ENCODE measurements around the gene PPP3CA. TPM values are rescaled to one million over a fixed set of nuclear protein-coding genes. Genes with fewer than 3 reads are reported as not detected.

Gene PPP3CA
- total and polyA plus RNA-seq, 2 of the 8 experiments (the other 6 are each of a cell fraction or from before 2014, with no cell fraction given), result 7.9 to 35.0 TPM

DNA sequence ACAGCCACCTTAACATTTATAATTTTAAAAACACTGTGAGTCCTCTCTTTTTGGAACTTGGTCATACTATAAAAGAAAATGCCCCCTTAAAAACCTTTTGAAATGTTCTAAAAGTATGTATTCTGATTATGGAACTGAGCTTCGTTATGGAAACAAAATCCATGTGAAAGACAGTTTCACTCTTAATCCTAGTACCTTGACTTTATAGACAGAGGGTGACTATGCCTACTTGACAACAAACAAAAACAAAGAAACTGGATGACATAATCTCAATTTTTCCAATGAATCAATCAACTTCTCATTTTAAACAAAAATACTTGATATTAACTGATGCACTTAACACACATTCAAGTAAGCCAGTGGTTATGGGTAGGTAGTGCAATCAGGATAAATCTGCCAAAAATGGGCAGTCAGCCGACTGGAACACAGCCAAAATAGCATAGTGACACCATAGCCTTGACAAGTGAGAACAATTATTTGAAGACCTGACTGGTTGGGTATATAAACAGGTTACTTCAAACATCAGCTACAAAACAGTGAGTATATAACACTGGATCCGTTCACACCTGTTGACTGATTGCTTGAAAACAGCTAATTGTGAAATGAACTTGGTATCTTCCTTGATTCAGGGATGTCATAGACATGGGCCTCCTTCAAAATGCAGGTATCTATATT lies 265.5 kb downstream of the PPP3CA start:
- H3K18ac ChIP-seq (ENCODE audit: extremely low read depth, low read length), result no peak overlapping the region
- H2BK12ac ChIP-seq (ENCODE audit: low read depth, low read length), result no peak overlapping the region
- H2BK15ac ChIP-seq (ENCODE audit: low read length), result no peak overlapping the region
- no peak overlapping the region for H2AK5ac ChIP-seq (ENCODE audit: low read depth, low read length)
- no peak overlapping the region for H3K4me3 ChIP-seq (ENCODE audit: extremely low read depth in 1 of 4, insufficient read depth in 2 of 4, low read depth in 3 of 4, low read length in 4 of 4)
- TF ChIP-seq E2F6 (IDR thresholded peaks at IDR 0.05) (no peak), TCF12 (IDR thresholded peaks at IDR 0.05; ENCODE audit: low read depth, low read length) (no peak), MAX (IDR thresholded peaks at IDR 0.05) (no peak), SP2 (IDR thresholded peaks at IDR 0.05; ENCODE audit: low read length) (no peak), CTBP2 (IDR thresholded peaks at IDR 0.05; ENCODE audit: borderline replicate concordance, insufficient read depth, insufficient read length, low read length) (no peak)
- H4K8ac ChIP-seq (ENCODE audit: extremely low read depth, insufficient read depth, low read length), result no peak overlapping the region
- H3K79me2 ChIP-seq (ENCODE audit: control insufficient read depth in 1 of 2, insufficient read depth in 2 of 2, low read length in 2 of 2), result no peaks in the 10 kb centered on the region
- 91% methylated on average over 3 of the region's 3 CpGs; no CpG with 5 or more reads in 1 of the 2 experiments for WGBS, 2 experiments (ENCODE audit: extremely low coverage in 1 of 2, insufficient coverage in 1 of 2, insufficient read length in 1 of 2, insufficient replicate concordance in 2 of 2, low coverage in 1 of 2, low lambda C conversion rate in 2 of 2, missing lambda C conversion rate in 1 of 2)
- H3K4me1 ChIP-seq (replicated peaks in 1 of 4; ENCODE audit: control insufficient read depth in 3 of 4, insufficient read depth in 4 of 4, low read length in 3 of 4), result no peaks in the 10 kb centered on the region
- no peak overlapping the region for H4K5ac ChIP-seq (ENCODE audit: insufficient read length, low read depth, low read length)
- no peak overlapping the region for H2BK5ac ChIP-seq (ENCODE audit: low read depth, low read length)
- no peak overlapping the region for H2BK20ac ChIP-seq (ENCODE audit: low read length)
- ChIA-PET CTCF (ENCODE audit: partially characterized antibody) (no interaction called here), POLR2A (ENCODE audit: partially characterized antibody) (no interaction called here)
- H3K9ac ChIP-seq (replicated peaks in 1 of 4; ENCODE audit: extremely low read depth in 1 of 4, low read depth in 3 of 4, low read length in 3 of 4), result no peak overlapping the region
- DNase-seq (ENCODE audit: low read depth in 1 of 2, low spot score in 2 of 2) (no peak), FAIRE-seq (no peak)
- H3K56ac ChIP-seq (replicated peaks; ENCODE audit: insufficient read length, low read depth, low read length), result no peak overlapping the region
- no peaks in the 10 kb centered on the region for H3K9me3 ChIP-seq (ENCODE audit: insufficient read depth in 2 of 2, low read depth in 1 of 2, low read length in 1 of 2)
- H3K23me2 ChIP-seq (ENCODE audit: low read depth, low read length), result peaks cover 2% of the 10 kb centered on the region; the same call in 1 of the 2 replicates
- no peaks in the 10 kb centered on the region for H3K27me3 ChIP-seq (replicated peaks in 1 of 4; ENCODE audit: control insufficient read depth in 3 of 4, extremely low read depth in 1 of 4, insufficient read depth in 3 of 4, low read length in 3 of 4)
- no peak overlapping the region for H3K4ac ChIP-seq (replicated peaks; ENCODE audit: insufficient read length, low read depth, low read length)
- H4K91ac ChIP-seq (replicated peaks; ENCODE audit: insufficient read length, low read length), result no peak overlapping the region
- no peaks in the 10 kb centered on the region for H3K36me3 ChIP-seq (ENCODE audit: control insufficient read depth in 2 of 4, insufficient read depth in 4 of 4, low read length in 3 of 4)
- H2BK120ac ChIP-seq (replicated peaks; ENCODE audit: low read depth, low read length), result no peak overlapping the region
- H4K20me1 ChIP-seq (replicated peaks in 1 of 2; ENCODE audit: control insufficient read depth in 1 of 2, insufficient read depth in 2 of 2, low read length in 2 of 2), result no peaks in the 10 kb centered on the region
- H3K27ac ChIP-seq (ENCODE audit: low read depth, low read length), result no peak overlapping the region
- H2AFZ ChIP-seq (ENCODE audit: low read length), result no peak overlapping the region
- no peak overlapping the region for H3K14ac ChIP-seq (ENCODE audit: insufficient read length)
- no peak overlapping the region for H3K4me2 ChIP-seq (ENCODE audit: insufficient read depth in 1 of 2, low read depth in 2 of 2, low read length in 2 of 2)
- H3K79me1 ChIP-seq (ENCODE audit: low read depth, low read length), result no peaks in the 10 kb centered on the region
- H3K23ac ChIP-seq (ENCODE audit: insufficient read length), result no peak overlapping the region

All from H1 (cell line).